Vagina (tissue), 2 donors: Measurements from ENCODE around the gene IFI6. TPM values are rescaled to one million over a fixed set of nuclear protein-coding genes. Genes with fewer than 3 reads are reported as not detected.

Source experiments
- DNase-seq, 2 donors: peaks; one replicate each; pipeline ENCODE4 v3.0.0-alpha.2; 2017; ENCODE audit errors: extremely low spot score in 2 of 2
- H3K27ac ChIP-seq: fragments of 200-600 bp; sonication (generic); one replicate; pipeline ENCODE4 v1.5.1; 2019
- H3K27me3 ChIP-seq: fragments of 200-600 bp; sonication (generic); one replicate; pipeline ENCODE4 v1.5.1; 2019
- H3K36me3 ChIP-seq, 2 donors: fragments of 200-600 bp; sonication (generic); one replicate each; pipeline ENCODE4 v1.5.1; 2017 to 2019
- H3K4me1 ChIP-seq: fragments of 200-600 bp; sonication (generic); one replicate; pipeline ENCODE4 v1.5.1; 2019
- H3K4me3 ChIP-seq, 2 donors: fragments of 200-600 bp; sonication (generic); 1 replicate in 1 of 2; 2 replicates in 1 of 2; pipeline ENCODE4 v1.5.1; 2016 to 2019
- H3K9me3 ChIP-seq: fragments of 200-600 bp; sonication (generic); one replicate; pipeline ENCODE4 v1.5.1; 2019
- POLR2A ChIP-seq, 2 donors: fragments of 450-650 bp; IDR thresholded peaks; one replicate each; pipeline ENCODE4 v1.6.1; 2017; ENCODE audit warnings: antibody characterized with exemption in 2 of 2, mild to moderate bottlenecking in 2 of 2, moderate library complexity in 2 of 2
- POLR2AphosphoS5 ChIP-seq, 2 donors: sonication (generic); formaldehyde crosslinking; IDR thresholded peaks; one replicate each; pipeline ENCODE4 v1.9.0; 2017; ENCODE audit warnings: antibody characterized with exemption in 2 of 2, mild to moderate bottlenecking in 2 of 2, low read depth in 1 of 2; ENCODE audit not compliant: insufficient read depth in 1 of 2
- intact Hi-C: fragments of 100-400 bp; cut with DNase I; formaldehyde crosslinking; loops from one replicate; pipeline ENCODE4 v1.15.1; 2023
- total RNA-seq: library from RNA; depleted of rRNA; stranded (reverse); fragments of >200 nt; gene quantifications from one replicate; pipeline ENCODE4 v1.2.3, GENCODE V29; 2016
- TF ChIP-seq, protein P1 (sequence below), 3 experiments: fragments of 450-650 bp in 2 of 3; fragments of 200-600 bp in 1 of 3; sonication (generic) in 1 of 3; IDR thresholded peaks; one replicate each; pipeline ENCODE4 v1.5.1; 2017 to 2019; ENCODE audit warnings: antibody characterized with exemption in 3 of 3, mild to moderate bottlenecking in 2 of 3, moderate library complexity in 2 of 3

IFI6 gene
- total RNA-seq, 1 donor from 2014 or later: 28.2 TPM

DNA sequence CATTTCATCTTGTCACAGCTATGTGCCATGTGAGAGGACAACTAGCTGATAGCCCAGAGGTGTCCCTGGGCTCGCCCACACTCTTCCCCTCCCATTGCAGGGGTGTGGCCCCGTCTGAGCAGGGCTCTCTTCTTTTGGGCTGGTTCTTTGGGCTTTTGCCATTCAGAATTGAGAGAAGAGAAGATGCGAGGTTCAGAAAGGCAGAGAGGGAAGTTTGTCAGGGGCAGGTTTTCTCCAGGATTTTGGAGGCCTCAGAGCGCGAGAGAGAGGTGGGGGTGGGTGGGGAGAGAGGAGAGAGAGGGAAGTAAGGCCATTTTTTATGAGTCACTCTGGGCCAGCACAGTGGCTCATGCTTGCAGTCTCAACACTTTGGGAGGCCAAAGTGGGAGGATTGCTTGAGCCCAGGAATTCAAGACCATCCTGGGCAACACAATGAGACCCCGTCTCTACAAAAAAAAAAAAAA, 5.2 kb downstream of the IFI6 start:
- peaks cover 26% of the 10 kb centered on the region for H3K4me1 ChIP-seq
- no peaks in the 10 kb centered on the region for H3K27me3 ChIP-seq
- H3K36me3 ChIP-seq: no peaks in the 10 kb centered on the region
- no peak for DNase-seq
- intact Hi-C loops: loop anchor here (10.0 kb wide), 2 partner anchors 272 to 362 kb away; partner anchors contain the start of gene GPR3
- TF ChIP-seq, protein P1, sequence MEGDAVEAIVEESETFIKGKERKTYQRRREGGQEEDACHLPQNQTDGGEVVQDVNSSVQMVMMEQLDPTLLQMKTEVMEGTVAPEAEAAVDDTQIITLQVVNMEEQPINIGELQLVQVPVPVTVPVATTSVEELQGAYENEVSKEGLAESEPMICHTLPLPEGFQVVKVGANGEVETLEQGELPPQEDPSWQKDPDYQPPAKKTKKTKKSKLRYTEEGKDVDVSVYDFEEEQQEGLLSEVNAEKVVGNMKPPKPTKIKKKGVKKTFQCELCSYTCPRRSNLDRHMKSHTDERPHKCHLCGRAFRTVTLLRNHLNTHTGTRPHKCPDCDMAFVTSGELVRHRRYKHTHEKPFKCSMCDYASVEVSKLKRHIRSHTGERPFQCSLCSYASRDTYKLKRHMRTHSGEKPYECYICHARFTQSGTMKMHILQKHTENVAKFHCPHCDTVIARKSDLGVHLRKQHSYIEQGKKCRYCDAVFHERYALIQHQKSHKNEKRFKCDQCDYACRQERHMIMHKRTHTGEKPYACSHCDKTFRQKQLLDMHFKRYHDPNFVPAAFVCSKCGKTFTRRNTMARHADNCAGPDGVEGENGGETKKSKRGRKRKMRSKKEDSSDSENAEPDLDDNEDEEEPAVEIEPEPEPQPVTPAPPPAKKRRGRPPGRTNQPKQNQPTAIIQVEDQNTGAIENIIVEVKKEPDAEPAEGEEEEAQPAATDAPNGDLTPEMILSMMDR (IDR thresholded peaks at IDR 0.05): no peak
- TF ChIP-seq POLR2A (IDR thresholded peaks at IDR 0.05) (no peak), POLR2AphosphoS5 (IDR thresholded peaks at IDR 0.05; ENCODE audit: insufficient read depth in 1 of 2, low read depth in 1 of 2) (no peak)
- H3K4me3 ChIP-seq: no peak overlapping the region
- no peaks in the 10 kb centered on the region for H3K9me3 ChIP-seq
- no peak overlapping the region for H3K27ac ChIP-seq

- DNase-seq: no peak
- Histone ChIP-seq H3K27me3 (no peaks in the 10 kb centered on the region), H3K4me1 (peaks cover 21% of the 10 kb centered on the region), H3K27ac (no peak overlapping the region), H3K4me3 (no peak overlapping the region), H3K36me3 (no peaks in the 10 kb centered on the region), H3K9me3 (no peaks in the 10 kb centered on the region)
- TF ChIP-seq POLR2A (IDR thresholded peaks at IDR 0.05) (no peak), POLR2AphosphoS5 (IDR thresholded peaks at IDR 0.05; ENCODE audit: insufficient read depth in 1 of 2, low read depth in 1 of 2) (no peak)
- TF ChIP-seq, protein P1 (IDR thresholded peaks at IDR 0.05): no peak
- intact Hi-C loops: loop anchor here (10.0 kb wide), 2 partner anchors 271 to 361 kb away; partner anchors contain the start of gene GPR3
These were observed 5.7 kb downstream of the IFI6 start for GRCh38 chr1:27666294-27666693.

DNA sequence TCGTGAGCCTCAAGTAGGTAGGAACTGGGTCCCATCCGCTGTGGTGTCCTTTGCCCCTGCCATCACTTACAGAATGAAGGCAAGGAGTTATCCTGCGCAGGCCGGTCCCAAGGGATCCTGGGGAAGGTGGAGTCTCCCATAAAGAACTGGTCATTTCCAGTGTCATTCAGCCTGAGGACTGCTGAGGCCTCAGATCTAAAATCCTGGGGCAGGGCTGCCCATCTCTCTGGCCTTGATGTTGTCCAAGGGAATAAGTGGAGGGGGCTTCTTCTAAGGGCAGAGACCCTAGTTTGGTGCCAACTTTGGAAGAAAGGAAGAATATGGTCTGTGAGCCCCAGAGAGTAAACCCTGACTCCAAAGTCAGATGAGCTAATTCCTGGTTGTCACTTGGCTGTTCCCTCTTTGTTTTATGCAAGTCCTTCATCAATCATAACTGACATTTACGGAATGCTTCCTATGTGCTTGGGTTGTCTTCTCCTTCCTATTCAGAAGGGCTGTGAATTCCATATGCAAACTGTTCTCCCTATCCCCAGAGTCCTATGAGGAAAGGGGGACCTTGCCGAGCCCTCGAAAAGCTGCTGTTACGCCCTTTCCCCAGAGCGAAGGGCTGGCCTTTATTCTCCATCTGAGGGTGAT, 6.9 kb downstream of the IFI6 start:
- no peaks in the 10 kb centered on the region for H3K27me3 ChIP-seq
- no peak overlapping the region for H3K27ac ChIP-seq
- H3K36me3 ChIP-seq: no peaks in the 10 kb centered on the region
- intact Hi-C loops: loop anchor here (10.0 kb wide), 2 partner anchors 270 to 360 kb away; partner anchors contain the start of gene GPR3
- no peak for DNase-seq
- H3K4me1 ChIP-seq: peaks cover 17% of the 10 kb centered on the region
- TF ChIP-seq, protein P1 (IDR thresholded peaks at IDR 0.05): no peak
- TF ChIP-seq POLR2A (IDR thresholded peaks at IDR 0.05) (no peak), POLR2AphosphoS5 (IDR thresholded peaks at IDR 0.05; ENCODE audit: insufficient read depth in 1 of 2, low read depth in 1 of 2) (no peak)
- no peaks in the 10 kb centered on the region for H3K9me3 ChIP-seq
- H3K4me3 ChIP-seq: no peak overlapping the region

DNA sequence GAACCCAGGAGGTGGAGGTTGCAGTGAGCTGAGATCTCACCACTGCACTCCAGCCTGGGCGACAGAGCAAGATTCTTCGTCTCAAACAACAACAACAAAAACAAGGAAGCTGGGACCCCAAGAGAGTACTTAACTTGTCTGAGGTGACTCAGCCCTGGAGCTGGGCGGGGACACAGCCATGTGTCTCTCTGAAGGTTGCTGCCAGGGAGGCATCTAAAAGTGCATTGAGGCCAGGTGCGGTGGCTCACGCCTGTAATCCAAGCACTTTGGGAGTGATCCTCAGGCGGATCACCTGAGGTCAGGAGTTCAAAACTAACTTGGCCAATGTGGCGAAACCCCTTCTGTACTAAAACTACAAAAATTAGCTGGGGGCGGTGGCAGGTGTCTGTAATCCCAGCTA, 7.7 kb downstream of the IFI6 start:
- Histone ChIP-seq H3K27me3 (no peaks in the 10 kb centered on the region), H3K4me1 (peaks cover 13% of the 10 kb centered on the region), H3K36me3 (no peaks in the 10 kb centered on the region), H3K27ac (no peak overlapping the region), H3K4me3 (no peak overlapping the region), H3K9me3 (no peaks in the 10 kb centered on the region)
- TF ChIP-seq POLR2AphosphoS5 (IDR thresholded peaks at IDR 0.05; ENCODE audit: insufficient read depth in 1 of 2, low read depth in 1 of 2) (no peak), POLR2A (IDR thresholded peaks at IDR 0.05) (no peak)
- TF ChIP-seq, protein P1 (IDR thresholded peaks at IDR 0.05): no peak
- intact Hi-C loops: loop anchor here (10.0 kb wide), 2 partner anchors 269 to 359 kb away; partner anchors contain the start of gene GPR3
- DNase-seq: no peak
